GM18511 (cell line): ENCODE results near the gene SULT4A1.

ENCODE experiments used
- ATAC-seq: cut with Tn5 transposase; IDR thresholded peaks from one replicate; pipeline ENCODE4 v1.9.1; 2021; ENCODE audit warnings: mild to moderate bottlenecking, moderate library complexity; ENCODE audit not compliant: unreplicated experiment

SULT4A1 gene

DNA sequence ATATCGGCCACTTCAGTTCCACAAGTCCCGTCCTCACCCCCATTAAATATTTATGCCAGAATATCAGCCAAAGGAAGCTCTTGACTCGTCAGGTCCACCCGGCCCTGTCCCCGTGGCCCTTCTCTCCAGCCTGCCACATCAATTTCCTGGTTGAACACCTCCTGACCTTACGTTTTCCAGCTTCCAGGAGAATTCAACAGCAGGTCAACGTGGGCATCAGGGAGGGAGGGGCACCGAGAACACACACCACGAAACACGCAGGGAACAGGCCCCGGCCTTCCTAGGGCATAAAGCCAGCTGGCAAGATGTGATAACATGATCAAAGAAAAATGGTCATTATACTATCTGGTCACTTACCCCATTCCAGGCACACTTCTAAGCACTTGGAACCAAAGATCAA, 15.3 kb downstream of the SULT4A1 start:
- no peak for ATAC-seq

DNA sequence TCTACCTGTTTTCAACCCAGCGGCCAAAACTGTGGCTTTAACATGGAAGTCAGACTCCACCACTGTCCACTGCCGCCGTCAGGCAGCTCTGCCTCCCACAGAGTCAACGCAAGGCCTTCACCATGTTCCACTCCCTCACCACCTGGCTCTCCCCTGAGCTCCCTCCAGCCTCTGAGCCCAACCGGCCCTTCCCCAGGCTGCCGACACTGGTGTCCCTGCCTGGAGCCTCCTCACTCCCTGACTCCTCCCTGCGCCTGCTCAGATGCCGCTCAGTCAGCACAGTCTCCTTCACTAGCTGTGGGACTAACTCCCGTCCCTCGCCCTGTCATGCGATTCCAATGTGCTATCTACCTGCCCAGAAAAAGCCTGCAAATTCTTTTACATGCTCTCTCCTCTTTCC, 16.3 kb downstream of the SULT4A1 start:
- ATAC-seq, result no peak

DNA sequence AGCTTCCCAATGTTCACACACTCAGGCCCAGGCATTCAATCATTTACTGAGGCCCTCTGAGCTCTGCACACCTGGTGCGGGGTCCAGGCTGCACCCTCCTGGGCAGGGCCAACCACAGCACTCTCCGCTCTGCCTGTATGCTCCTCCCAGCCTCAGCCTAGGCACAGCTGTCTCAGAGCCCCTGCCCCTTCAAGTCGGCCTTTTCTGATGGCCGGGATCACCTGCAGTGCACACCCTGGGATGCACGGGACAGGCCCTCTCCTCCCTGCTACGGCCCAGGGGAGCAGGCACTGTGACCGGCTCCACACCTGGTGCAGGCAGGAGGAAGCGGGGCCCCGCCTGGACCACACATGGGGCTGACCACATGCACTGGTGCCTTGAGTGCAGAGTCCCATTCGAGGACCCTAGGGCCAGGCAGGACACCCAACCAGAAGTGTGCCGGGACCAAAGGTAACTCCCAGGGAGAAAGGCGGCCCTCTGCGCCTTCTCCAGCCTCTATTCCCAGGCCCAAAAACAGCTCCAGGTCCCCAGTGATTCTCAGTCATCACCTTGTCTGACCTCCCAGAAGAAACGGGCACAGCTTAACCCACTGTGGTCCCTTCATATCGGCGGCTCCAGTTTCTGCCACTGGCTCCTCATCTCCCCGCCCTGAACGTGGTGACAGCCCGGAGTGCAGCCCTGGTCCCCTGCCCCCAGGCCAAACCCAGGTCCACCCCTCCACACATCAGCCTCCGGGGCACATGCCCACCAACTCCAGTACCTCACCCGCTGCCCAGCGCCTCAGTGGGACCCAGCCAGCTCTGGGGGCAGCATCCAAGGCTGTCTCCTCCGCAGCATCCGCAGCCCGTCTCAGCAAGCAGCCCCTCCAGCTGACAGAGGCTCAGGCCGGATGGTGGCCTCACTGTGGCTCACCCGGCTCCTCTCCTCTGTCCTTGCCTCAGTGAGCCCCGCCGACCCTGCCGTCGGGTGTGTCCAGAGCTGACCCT, 17.5 kb downstream of the SULT4A1 start:
- no peak for ATAC-seq

DNA sequence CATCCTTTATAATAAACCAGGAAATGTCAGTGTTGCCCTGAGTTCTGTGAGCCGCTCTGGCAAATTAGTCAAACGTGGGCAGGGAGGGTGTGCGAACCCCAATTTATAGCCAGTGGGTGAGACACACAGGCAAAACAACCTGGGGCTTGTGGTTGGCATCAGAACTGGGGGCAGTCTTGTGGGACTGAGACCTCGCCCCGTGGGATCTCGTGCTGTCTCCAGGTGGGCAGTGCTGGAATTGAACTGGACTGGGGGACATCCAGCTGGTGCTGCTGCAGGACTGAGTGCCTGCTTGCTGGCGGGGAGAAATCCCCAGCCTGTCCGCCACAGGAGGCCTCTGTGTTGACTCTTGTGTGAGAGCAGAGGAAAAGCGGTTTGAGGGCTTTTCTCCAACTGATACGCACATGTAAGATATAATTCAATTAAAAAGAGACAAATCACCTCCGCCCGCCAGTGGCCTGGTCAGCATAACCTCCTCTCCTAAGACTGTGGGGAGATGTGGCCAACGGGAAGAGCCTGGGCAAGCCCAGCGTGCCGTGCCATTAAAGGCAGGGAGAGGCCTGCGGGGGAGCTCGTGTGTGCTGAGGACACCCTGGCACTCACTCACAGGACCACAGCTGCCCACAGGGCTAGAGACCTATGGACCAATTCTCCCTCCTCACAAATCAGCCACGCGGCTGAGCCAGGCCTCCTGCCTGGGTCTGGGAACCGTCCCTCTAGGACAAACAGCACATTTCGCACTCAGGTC, 18.4 kb downstream of the SULT4A1 start:
- ATAC-seq, result no peak

DNA sequence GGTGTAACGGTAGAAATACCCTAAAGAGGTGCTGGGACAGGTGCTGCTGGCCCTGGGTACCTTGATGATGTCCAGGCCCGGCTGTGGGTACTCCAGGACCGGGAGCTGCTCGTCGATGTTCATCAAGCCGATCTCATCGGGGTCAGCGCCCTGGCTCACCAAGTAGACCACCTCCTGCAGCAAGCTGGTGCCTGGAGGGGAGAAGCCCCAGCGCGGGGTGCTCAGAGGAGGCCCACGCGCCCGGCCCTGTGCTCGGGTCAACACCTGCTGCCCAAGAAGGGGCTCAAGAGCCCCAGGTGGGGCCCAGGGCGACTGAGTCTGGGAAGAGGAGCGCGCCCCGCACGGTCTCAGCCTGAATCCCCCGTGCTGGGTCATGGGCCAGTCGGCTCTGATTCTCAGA, 20.6 kb downstream of the SULT4A1 start:
- ATAC-seq, result no peak

DNA sequence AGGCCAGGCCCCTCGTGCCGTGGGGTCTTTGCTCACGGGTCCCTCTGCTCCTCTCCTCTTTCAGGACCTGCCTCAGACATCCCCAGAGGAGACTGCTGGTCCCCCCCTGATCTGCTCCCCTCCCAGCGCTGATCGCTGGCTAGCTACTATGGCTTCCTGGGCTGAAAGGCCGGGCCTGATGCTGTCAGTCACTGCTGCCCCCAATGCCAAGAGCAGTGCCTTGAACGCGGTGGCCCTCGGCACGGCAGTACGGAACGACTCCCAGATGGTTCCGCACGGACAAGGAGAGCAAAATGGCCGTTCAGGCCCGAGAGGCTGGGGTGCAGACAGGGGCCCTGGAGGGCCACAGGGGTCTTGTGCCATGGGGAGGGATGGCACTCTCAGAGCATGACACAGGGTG, 21.5 kb downstream of the SULT4A1 start:
- ATAC-seq, result no peak

DNA sequence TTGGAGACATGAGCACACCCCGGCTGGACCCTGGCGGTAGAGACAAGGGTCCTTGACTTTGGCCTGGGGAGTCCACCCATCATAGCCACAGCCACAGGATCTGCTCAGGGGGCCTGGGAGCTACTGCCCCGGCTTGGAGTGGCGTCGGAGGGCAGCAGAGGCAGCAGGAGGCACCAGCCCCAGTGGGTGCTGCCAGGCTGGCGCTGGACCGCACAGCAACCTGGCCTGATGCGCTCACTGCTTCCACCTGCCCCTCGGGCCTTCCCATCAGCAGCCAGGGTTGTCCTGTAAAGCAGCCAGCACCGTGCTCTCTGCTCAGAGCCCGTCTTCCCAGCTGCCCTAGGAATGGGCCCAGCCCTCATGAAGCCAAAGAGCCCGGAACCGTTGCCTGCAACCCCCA, 21.9 kb downstream of the SULT4A1 start:
- ATAC-seq, result no peak

DNA sequence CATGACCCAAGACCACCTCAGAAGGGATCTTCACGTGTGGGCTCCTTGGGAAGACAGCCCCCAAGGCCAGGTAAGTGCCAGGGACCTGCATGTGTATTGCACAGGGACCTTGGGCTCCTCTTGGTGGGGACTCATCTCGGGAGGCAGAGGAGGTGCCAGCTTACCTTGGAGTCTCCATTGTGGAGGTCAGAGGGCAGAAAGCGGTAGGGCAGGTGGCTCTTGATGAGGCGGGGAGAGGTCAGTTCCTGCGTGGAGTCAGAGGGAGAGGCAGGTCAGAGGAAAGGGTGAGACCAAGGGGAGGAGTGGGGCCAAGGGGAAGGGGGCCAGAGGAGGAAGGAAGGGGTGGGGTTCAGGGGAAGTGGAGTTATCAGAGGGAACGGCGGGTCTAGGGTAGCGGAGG, 22.5 kb downstream of the SULT4A1 start:
- ATAC-seq, result no peak

DNA sequence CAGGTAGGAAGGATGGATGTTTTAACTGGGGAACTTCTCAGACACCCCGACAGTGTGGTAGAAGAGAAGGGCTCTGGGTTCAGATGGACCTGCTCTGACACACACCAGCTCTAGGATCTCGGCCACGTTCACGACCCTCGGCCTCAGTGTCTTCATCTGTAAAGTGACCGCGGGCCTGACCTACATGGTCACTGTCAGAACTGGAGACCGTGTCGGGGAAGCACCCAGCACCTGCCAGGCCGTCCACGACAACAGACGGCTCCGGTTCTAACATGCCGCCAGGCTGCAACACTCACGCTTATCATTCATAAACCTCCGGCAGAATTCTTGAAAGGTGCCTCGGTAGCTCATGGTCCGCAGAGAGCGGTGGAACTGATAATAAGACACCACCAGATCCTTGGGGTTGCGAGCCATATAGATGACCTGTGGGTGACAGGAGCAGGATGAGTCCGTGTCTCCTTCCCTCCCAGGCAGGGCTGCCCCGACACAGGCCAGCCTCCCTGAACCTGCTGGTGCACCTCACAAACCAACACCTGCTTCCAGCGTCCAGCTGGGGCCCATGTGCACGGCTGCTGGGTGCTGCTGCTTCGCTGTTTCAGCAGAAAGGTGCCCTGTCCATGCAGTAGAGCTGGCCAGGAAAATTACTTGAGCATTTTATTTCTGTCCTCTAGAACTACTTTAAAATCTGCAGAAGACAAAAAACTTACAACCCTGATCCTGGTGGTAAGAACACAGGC, 23.6 kb downstream of the SULT4A1 start:
- ATAC-seq, result no peak

DNA sequence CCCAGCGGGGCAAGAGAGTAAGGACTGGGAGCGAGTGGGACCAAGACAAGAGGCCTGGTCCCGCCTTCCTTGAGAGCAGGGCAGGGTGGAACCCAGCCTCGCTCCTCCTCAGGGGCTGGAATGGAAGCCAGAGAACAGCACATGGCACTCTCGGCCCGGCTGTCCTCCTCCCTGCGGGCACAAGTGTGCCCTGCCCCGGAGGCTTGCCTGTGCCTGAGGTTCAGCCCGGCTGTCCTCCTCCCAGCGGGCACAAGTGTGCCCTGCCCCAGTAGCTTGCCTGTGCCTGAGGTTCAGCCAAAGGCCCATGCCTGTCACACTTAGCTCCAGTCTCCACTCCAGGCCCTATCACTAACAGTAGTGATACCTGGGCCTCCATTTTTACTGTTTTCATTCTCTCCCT, 24.2 kb downstream of the SULT4A1 start:
- ATAC-seq, result no peak

DNA sequence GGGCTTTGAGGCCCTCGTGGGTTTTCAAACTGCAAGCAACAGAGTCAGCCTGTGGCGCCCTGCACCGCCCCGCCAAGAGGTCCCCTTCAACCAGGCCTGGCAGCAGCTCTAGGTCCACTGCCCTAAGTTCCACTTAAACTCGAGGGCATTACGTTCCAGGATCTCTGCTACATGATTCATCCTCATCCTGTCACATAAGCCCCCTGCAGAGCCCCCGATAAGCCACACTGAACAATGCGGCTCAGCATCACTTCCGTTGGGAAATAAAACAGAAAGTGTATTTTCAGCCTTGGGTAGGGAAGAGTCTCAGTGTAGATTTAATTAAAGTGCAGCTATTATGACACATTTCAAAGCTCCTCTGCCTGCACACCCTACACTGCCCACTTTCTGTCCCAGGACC, 24.6 kb downstream of the SULT4A1 start:
- no peak for ATAC-seq

DNA sequence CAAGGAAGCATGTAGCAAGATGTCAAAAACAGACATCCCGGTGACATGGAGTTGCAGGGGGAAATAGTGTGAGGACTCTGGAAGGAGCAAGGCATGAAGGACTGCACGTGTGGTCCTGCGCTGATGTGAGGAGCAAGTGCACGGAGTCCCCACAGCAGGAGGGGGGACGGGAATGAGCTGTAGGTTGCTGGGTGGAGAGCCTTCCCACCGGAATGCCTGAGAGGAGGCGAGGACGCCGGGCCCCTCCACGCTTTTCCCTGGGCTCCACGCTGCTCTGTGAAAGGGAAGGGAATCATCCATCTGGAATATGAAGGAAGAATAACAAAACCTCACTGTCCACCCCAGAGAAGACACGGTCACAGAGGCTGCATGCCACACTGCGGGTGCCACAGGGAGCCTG, 26.6 kb downstream of the SULT4A1 start:
- no peak for ATAC-seq

DNA sequence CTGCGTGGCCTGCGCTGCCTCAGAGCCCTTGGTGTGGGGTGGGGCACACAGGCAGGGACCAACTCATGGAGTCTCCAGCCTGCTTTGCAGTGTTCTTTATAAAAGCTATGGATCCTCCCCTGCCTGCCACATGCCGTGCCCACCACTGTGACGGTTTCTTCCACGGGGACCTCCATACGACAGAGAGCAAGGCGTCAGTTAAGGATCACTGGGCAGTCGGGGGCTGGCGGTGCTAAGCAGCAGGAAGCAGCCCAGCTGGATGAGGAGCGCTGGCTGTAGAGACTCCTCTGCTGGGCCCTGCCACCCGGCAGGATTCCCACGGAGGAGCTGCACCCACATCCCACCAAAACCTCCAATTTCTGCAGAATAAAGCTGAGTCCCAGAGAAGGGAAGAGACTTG, 27.1 kb downstream of the SULT4A1 start:
- ATAC-seq, result no peak

DNA sequence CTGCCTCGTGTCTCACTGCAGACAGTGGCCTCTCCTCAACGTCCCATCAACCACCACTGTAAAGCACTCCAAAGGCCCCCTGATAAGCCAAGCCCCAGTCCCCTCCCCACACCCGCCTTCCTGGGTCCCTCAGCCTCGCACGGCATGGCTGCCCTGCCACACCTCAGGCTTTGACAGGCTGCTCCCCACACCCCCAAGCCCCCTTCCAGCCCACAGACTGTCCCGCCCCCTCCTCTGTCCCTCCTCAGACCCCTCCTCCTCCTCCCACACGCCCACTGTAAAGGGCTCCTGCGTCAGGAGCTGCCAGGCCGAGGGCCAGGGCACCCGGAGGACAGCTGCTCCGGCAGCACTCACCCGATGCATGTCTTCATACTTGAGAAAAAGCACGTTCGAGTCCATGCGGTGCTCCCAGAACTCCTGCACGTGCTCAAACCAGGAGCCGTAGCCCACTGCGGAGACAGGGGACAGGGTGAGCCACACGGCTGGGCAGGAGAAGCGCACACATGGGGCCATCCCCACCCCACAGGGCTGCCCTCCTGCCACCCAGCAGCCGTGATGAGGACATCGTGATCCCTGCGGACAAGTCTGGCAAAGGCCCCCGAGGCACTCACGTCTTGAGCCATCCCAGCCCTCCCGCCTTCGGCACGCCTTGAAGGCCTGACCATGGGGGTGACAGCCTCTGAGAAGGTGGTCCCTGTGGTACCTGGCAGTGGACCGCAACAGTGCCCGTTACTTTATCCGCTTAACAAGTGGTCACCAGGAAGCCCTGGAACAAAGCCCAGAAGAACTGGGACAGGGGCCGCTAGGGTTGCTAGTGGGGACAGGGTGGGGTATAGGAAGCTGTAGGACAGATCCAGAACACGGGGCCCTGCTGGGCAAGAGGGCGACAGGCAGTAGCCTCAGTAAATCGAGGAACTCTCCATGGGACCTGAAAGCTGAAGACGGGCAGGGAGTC, 28.8 kb downstream of the SULT4A1 start:
- no peak for ATAC-seq

DNA sequence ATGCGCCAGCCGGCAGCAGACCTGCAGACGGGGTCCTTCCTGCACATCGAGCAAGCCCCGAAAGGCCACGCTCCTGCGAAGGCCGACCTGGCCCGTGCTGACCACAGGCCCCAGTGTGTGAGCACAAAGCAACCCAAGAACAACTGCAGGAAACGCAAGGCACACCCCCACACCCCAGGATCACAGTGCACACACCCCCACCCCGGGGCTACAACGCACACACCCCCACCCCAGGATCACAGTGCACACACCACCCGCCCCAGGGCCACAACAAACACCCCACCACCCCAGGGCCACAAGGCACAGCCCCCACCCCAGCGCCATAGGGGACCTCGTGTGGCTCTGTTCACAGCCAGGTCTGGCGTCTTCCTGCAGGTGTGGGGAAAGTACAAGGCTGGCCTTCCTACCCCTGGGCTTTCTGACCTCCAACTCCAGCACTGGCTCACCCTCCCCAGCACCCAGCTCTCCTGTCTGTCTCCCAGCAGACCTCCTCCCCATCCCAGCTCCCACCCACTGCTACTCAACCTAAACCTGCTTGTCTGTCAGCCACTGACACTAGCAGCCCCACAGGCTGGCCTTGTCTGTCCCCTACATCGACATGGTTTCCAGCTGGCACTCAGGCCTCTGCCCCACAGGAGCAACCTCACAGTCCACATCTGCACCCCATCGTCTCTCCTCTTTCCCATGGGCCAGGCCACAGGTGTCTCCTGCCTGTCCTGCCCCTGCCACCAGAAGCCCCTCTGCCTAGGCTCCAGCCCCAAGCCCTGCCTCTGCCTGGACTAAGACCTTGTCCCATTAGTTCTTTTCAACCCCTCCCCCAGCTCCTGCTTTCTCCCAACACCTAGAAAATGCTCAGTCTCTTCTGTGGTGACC, 29.7 kb downstream of the SULT4A1 start:
- no peak for ATAC-seq

DNA sequence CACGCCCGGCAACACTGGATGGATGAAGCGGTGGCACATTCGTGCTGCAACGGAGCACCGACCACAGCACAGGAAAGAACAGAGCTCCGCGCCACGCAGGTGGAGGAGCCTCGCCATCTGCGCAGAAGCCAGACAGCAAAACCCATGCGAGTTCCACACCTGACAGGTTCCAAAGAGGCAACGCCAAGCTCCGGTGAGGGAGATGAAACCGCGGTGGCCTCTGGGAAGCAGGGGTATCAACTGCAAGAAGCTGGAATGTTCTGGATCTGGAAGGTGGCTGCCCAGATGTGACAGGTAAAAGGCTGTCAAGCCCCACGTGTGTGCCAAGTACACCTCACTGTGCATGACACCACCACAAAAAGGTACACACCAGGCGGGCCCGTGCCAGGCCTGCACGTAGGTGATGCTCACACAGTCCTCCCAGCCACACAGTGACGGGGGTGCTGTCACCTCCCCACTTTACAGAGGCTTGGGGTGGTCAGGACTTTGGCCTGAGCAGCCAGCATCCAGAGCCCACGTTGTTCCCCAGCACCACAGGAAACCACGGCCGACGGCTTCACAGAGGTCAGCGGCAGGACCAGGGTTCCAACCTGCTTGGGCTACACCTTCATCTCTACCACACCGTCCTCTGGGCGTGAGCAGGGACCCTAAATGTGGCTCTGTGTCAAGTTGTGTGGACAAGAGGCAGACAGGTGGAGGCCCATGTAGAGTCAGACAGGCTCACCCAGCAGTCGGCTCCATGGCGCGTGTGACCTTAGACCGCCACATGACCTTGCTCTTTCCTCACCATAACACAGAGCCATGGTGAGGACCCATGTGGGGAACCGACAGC, 30.5 kb downstream of the SULT4A1 start:
- ATAC-seq, result no peak

DNA sequence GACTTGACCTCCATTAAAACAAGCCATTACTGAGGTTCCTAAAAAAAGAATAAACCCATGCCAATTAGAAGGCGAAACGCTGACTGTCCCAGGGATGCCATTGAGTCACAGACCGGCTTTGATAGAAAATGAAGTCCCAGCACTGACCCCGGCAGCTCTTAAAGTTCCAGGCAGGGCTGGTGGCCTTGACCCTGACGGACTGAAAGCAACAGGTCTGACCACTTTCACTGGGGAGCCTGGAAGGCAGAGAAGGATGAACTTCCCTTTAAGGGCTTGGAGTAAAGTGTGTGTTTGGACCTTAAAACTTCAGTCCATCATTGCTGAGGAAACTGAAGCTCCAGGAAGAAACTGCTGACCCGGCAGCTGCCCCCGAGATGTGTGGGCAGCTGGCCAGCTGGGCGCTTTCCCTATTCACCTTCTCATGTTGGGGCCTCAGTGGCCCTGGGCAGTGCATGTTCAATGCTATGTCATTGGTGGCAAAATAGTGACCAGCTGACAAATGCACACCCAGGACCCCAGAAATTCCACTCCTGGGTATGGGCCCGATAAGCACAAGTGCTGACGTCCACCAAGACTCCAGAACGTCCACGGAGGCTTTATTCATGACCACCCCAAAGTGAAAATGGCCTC, 31.3 kb downstream of the SULT4A1 start:
- ATAC-seq, result no peak
